Esophagus squamous epithelium (tissue), 5 donors: ENCODE results near the gene TCF4. TPM values are rescaled to one million over a fixed set of nuclear protein-coding genes. Genes with fewer than 3 reads are reported as not detected.

Experiments
- DNase-seq: peaks from one replicate; lab custom pipeline; 2025; lab: John Stamatoyannopoulos, UW
- H3K27ac ChIP-seq, 4 donors: fragments of 200-600 bp; sonication (generic); one replicate each; pipeline ENCODE4 v1.5.1; 2016 to 2019; ENCODE audit warnings: mild to moderate bottlenecking in 1 of 4
- H3K27me3 ChIP-seq, 4 donors: fragments of 200-600 bp; sonication (generic); 1 replicate in 3 of 4; 2 replicates in 1 of 4; pipeline versions ENCODE4 v1.5.1 to v1.6.0; 2017 to 2021; ENCODE audit warnings: antibody characterized with exemption in 1 of 4
- H3K36me3 ChIP-seq, 3 donors: fragments of 200-600 bp; sonication (generic); one replicate each; pipeline ENCODE4 v1.5.1; 2016 to 2019
- H3K4me1 ChIP-seq, 3 donors: fragments of 200-600 bp; sonication (generic); one replicate each; pipeline ENCODE4 v1.5.1; 2017 to 2019
- H3K4me3 ChIP-seq, 4 donors: fragments of 200-600 bp; sonication (generic); 1 replicate in 3 of 4; 2 replicates in 1 of 4; pipeline ENCODE4 v1.5.1; 2016 to 2019; ENCODE audit warnings: mild to moderate bottlenecking in 2 of 4, moderate library complexity in 1 of 4
- H3K9me3 ChIP-seq, 3 donors: fragments of 200-600 bp; sonication (generic); one replicate each; pipeline ENCODE4 v1.5.1; 2016 to 2019
- POLR2A ChIP-seq, 4 donors: fragments of 450-650 bp; IDR thresholded peaks; one replicate each; pipeline ENCODE4 v1.6.1; 2017; ENCODE audit warnings: antibody characterized with exemption in 4 of 4, mild to moderate bottlenecking in 4 of 4, moderate library complexity in 3 of 4
- WGBS, 2 donors: methylation state at CpG; one replicate each; pipeline ENCODE4 v1.1.5; 2018; 5-methylcytosine and 5-hydroxymethylcytosine counted together
- intact Hi-C: fragments of 100-400 bp; cut with DNase I; formaldehyde crosslinking; loops from one replicate; pipeline ENCODE4 v1.15.0; 2022
- total RNA-seq, 4 donors: library from RNA; depleted of rRNA; stranded (reverse); fragments of >200 nt; gene quantifications; one replicate each; pipeline ENCODE4 v1.1.0, GENCODE V29; 2016
- TF ChIP-seq, protein P1 (sequence below), 6 experiments: fragments of 450-650 bp in 4 of 6; fragments of 200-600 bp in 2 of 6; sonication (generic) in 2 of 6; IDR thresholded peaks; one replicate each; pipeline ENCODE4 v1.5.1; 2016 to 2019; ENCODE audit warnings: antibody characterized with exemption in 6 of 6, mild to moderate bottlenecking in 4 of 6, moderate library complexity in 4 of 6
- donor health status: DM: yes; HTN: yes; CAD: no.

TCF4 gene
- total RNA-seq, 4 donors from 2014 or later: 19.0 to 79.7 (median 26.0) TPM

DNA sequence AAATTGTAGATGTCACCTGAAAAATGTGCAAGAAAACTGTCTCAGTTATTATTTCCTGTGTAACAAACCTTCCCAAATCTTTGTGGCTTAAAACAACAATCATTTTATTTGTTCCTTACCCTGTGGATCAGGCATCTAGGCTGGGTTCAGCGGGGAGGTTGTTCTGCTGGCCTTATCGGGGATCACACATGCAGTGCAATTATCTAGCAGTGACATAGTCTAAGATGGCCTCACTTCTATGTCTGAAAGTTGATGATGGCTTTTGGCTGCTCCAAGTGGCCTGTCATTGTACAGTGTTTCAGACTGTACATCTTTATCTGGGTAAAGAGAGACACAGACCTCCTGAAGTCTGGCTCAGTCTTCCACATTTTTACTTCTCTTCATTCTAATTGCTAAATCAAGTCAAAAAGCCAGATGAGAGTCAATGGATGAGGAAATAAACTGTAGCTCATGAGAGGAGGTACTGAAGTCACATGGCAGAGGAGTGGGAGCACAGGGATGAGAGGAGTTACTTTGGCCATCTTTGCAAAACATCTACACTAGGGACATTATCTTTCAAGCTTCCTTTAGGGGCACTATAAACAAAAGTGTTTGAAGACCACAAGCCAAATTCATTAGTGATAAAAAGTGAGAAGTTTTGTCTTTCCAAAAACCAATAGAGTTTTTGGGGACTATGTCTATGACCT lies 385.6 kb downstream of the TCF4 start:
- H3K4me1 ChIP-seq: no peaks in the 10 kb centered on the region
- no peaks in the 10 kb centered on the region for H3K27me3 ChIP-seq
- H3K9me3 ChIP-seq: no peaks in the 10 kb centered on the region
- WGBS, 2 donors: 83 to 100% methylated on average over 2 of the region's 2 CpGs
- DNase-seq: no peak
- H3K4me3 ChIP-seq: no peak overlapping the region
- H3K36me3 ChIP-seq: no peaks in the 10 kb centered on the region
- TF ChIP-seq POLR2A (IDR thresholded peaks at IDR 0.05): no peak
- TF ChIP-seq, protein P1, sequence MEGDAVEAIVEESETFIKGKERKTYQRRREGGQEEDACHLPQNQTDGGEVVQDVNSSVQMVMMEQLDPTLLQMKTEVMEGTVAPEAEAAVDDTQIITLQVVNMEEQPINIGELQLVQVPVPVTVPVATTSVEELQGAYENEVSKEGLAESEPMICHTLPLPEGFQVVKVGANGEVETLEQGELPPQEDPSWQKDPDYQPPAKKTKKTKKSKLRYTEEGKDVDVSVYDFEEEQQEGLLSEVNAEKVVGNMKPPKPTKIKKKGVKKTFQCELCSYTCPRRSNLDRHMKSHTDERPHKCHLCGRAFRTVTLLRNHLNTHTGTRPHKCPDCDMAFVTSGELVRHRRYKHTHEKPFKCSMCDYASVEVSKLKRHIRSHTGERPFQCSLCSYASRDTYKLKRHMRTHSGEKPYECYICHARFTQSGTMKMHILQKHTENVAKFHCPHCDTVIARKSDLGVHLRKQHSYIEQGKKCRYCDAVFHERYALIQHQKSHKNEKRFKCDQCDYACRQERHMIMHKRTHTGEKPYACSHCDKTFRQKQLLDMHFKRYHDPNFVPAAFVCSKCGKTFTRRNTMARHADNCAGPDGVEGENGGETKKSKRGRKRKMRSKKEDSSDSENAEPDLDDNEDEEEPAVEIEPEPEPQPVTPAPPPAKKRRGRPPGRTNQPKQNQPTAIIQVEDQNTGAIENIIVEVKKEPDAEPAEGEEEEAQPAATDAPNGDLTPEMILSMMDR (IDR thresholded peaks at IDR 0.05): no peak
- no peak overlapping the region for H3K27ac ChIP-seq
- intact Hi-C loops: no loop called here

DNA sequence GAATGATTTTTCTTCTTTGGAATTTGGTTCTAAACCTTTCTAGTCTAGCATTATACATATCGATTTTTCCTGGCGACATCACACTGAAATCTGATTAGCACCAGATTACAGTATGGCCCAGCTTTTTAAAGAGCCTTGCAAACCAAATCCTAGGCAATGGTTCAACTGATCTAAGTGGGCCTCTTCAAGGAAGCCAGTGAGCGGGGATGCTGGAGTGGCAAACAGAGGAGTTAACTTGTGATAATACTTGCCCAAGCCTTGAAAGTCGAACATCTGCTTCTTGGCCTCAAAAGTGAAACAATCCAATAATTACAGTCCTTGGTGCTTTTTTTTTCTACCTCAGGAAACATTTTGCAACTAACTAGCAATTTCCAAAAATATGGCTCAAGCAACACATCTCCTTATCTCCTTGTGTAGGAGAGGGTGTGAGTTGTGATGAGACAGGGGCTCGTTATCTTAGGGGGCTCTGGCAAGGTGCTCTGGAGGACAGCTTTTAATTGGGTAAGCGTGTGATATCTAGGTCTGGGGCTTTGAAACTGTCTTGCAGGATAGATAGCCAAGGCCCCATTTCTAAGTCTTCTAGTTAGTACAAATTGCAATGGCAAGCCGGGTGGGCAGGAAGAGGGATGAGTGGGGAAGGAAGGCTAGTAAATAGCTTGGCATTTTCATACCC lies 388.6 kb downstream of the TCF4 start:
- H3K36me3 ChIP-seq: no peaks in the 10 kb centered on the region
- no peak overlapping the region for H3K4me3 ChIP-seq
- H3K27me3 ChIP-seq: no peaks in the 10 kb centered on the region
- H3K4me1 ChIP-seq: no peaks in the 10 kb centered on the region
- TF ChIP-seq, protein P1 (IDR thresholded peaks at IDR 0.05): no peak
- no peak for TF ChIP-seq POLR2A (IDR thresholded peaks at IDR 0.05)
- no peak for DNase-seq
- no peak overlapping the region for H3K27ac ChIP-seq
- intact Hi-C loops: no loop called here
- no peaks in the 10 kb centered on the region for H3K9me3 ChIP-seq
- 63 to 73% methylated on average over 7 of the region's 7 CpGs for WGBS, 2 donors

DNA sequence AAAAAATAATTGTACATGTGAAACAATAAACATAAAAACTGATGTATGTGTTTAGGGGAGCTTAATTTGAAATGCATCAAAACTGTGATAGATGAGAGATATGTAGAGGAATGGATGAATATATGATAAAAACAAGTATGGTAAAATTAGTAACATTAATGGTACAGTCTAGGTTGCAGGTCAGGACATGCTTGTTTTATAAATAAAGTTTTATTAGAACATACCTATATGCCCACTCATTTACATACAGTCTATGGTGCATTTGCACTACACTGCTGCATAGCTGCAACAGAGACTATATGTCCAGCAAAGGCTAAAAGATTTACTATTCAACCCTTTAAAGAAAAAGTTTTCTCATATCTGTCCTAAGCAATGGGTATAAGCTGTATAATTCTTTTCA lies 392.1 kb downstream of the TCF4 start:
- no peaks in the 10 kb centered on the region for H3K4me1 ChIP-seq
- no peaks in the 10 kb centered on the region for H3K36me3 ChIP-seq
- H3K27ac ChIP-seq: no peak overlapping the region
- no peak for DNase-seq
- no peak overlapping the region for H3K4me3 ChIP-seq
- intact Hi-C loops: no loop called here
- TF ChIP-seq POLR2A (IDR thresholded peaks at IDR 0.05): no peak
- TF ChIP-seq, protein P1 (IDR thresholded peaks at IDR 0.05): no peak
- H3K27me3 ChIP-seq: no peaks in the 10 kb centered on the region
- no peaks in the 10 kb centered on the region for H3K9me3 ChIP-seq

DNA sequence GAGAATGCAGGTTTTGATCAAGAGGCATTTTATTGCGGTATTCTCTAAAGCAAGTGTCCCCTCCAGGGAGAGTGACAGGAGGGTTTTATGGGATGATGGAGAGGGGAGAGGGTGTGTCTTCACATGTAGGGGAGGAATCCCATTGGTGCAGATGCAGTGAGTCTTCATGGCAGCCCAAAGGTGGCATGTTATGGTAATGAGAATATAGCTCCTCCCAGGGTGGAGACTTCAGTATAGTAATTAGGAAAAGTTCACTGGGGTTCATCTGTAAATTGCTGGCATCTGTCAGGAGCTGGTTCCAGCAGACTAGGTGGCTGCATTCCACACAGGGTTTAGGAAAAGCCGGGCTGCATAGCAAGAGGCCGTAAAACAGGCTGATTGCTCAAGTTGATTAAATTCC lies 398.0 kb downstream of the TCF4 start:
- no peaks in the 10 kb centered on the region for H3K27me3 ChIP-seq
- DNase-seq: no peak
- 53 to 58% methylated on average over 3 of the region's 3 CpGs for WGBS, 2 donors
- TF ChIP-seq POLR2A (IDR thresholded peaks at IDR 0.05): no peak
- TF ChIP-seq, protein P1 (IDR thresholded peaks at IDR 0.05): no peak
- H3K27ac ChIP-seq: no peak overlapping the region
- H3K4me1 ChIP-seq: no peaks in the 10 kb centered on the region
- intact Hi-C loops: no loop called here
- no peak overlapping the region for H3K4me3 ChIP-seq
- H3K36me3 ChIP-seq: no peaks in the 10 kb centered on the region
- no peaks in the 10 kb centered on the region for H3K9me3 ChIP-seq

DNA sequence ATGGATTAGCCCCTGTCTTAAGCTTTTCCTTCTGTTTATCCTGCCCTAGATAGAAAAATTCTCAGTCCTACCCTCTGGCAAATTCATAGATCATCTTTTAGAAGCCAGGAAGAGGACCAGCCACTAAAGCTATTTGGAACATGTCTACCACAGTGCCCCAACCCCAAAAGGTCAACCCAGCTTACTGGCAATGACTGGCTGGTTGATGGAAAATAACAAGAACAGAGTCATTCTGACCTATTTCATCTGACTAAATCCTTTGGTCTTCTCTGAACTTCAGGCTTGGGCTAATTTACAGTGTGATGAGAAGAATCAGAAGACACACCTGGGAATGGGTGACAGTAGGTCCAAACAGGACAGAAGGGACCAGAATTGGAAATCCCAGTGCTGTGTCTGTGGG lies 401.4 kb downstream of the TCF4 start:
- Histone ChIP-seq H3K9me3 (no peaks in the 10 kb centered on the region), H3K4me3 (no peak overlapping the region), H3K36me3 (no peaks in the 10 kb centered on the region), H3K4me1 (no peaks in the 10 kb centered on the region), H3K27ac (no peak overlapping the region), H3K27me3 (no peaks in the 10 kb centered on the region)
- TF ChIP-seq POLR2A (IDR thresholded peaks at IDR 0.05): no peak
- TF ChIP-seq, protein P1 (IDR thresholded peaks at IDR 0.05): no peak
- intact Hi-C loops: no loop called here
- DNase-seq: no peak
